HG03139 (cell line): ENCODE data around the gene RGS12.
"Not testable (repeated sequence)": the region's sequence is repeated elsewhere in the genome, so short reads cannot be mapped to it uniquely, and the experiment has no call there.

Experiments used
- ATAC-seq: cut with Tn5 transposase; IDR thresholded peaks from one replicate; pipeline ENCODE4 v1.9.1; 2021; ENCODE audit not compliant: unreplicated experiment

Gene RGS12

GRCh38 chr4:3294401-3295241, 1.8 kb downstream of the RGS12 start:
- ATAC-seq: no peak

- ATAC-seq: no peak
Observed at GRCh38 chr4:3295837-3296624, 3.2 kb downstream of the RGS12 start.

GRCh38 chr4:3296651-3297050, 3.8 kb downstream of the RGS12 start:
- ATAC-seq: no peak

GRCh38 chr4:3297066-3297859, 4.4 kb downstream of the RGS12 start:
- ATAC-seq: no peak

- ATAC-seq: no peak
Observed at GRCh38 chr4:3299122-3299975, 6.5 kb downstream of the RGS12 start.

GRCh38 chr4:3299976-3300671, 7.3 kb downstream of the RGS12 start:
- no peak for ATAC-seq

- ATAC-seq: not testable (repeated sequence)
Observed at GRCh38 chr4:3300882-3301281, 8.1 kb downstream of the RGS12 start.

GRCh38 chr4:3301450-3302172, 8.8 kb downstream of the RGS12 start:
- no peak for ATAC-seq

GRCh38 chr4:3302173-3302785, 9.5 kb downstream of the RGS12 start:
- ATAC-seq: no peak

GRCh38 chr4:3302786-3303564, 10.2 kb downstream of the RGS12 start:
- ATAC-seq: no peak

GRCh38 chr4:3303565-3303824, 10.7 kb downstream of the RGS12 start:
- no peak for ATAC-seq

- no peak for ATAC-seq
Observed at GRCh38 chr4:3303923-3304710, 11.3 kb downstream of the RGS12 start.

GRCh38 chr4:3304831-3305609, 12.2 kb downstream of the RGS12 start:
- no peak for ATAC-seq

- ATAC-seq: no peak
Observed at GRCh38 chr4:3305610-3306371, 13.0 kb downstream of the RGS12 start.

GRCh38 chr4:3306450-3306849, 13.6 kb downstream of the RGS12 start:
- no peak for ATAC-seq

- ATAC-seq: no peak
Observed at GRCh38 chr4:3307060-3307459, 14.2 kb downstream of the RGS12 start.
